Mesothelial cell of epicardium (in vitro differentiated cells): Measurements from ENCODE around the gene SERPINA4. TPM values are rescaled to one million over a fixed set of nuclear protein-coding genes. Genes with fewer than 3 reads are reported as not detected.
"Not testable (repeated sequence)": the region's sequence is repeated elsewhere in the genome, so short reads cannot be mapped to it uniquely, and the experiment has no call there.

Experiments
- DNase-seq, 2 experiments: peaks; one replicate each; pipeline ENCODE4 v3.0.0; 2021; ENCODE audit warnings: low spot score in 2 of 2; ENCODE audit not compliant: unreplicated experiment in 2 of 2
- H3K27ac Mint-ChIP-seq: 2 replicates; pipeline ENCODE4 v1.8.0; 2021; ENCODE audit warnings: mixed read lengths
- H3K27me3 Mint-ChIP-seq: 2 replicates; pipeline ENCODE4 v1.8.0; 2021; ENCODE audit warnings: low read depth, mixed read lengths
- H3K36me3 Mint-ChIP-seq: 2 replicates; pipeline ENCODE4 v1.8.0; 2021; ENCODE audit warnings: mixed read lengths
- H3K4me1 Mint-ChIP-seq: 2 replicates; pipeline ENCODE4 v1.8.0; 2021; ENCODE audit warnings: mixed read lengths
- H3K4me3 Mint-ChIP-seq: 2 replicates; pipeline ENCODE4 v1.8.0; 2021; ENCODE audit warnings: mild to moderate bottlenecking, moderate library complexity, mixed read lengths
- H3K9me3 Mint-ChIP-seq: 2 replicates; pipeline ENCODE4 v1.8.0; 2021; ENCODE audit warnings: mixed read lengths
- CTCF ChIP-seq: fragments of 200-600 bp; sonication (generic); IDR thresholded peaks from one replicate; pipeline ENCODE4 v1.5.0; 2021; ENCODE audit warnings: antibody characterized with exemption; ENCODE audit not compliant: unreplicated experiment
- total RNA-seq: library from RNA; stranded (reverse); gene quantifications from 3 replicates; pipeline ENCODE4 v1.2.1, GENCODE V29; 2021

SERPINA4 gene
- total RNA-seq, 1 donor from 2014 or later, result not detected

GRCh38 chr14:94605361-94605760 lies 44.1 kb downstream of the SERPINA4 start:
- peaks cover 2% of the 10 kb centered on the region for H3K27me3 Mint-ChIP-seq
- DNase-seq, result no peak
- H3K4me1 Mint-ChIP-seq, result peaks cover 14% of the 10 kb centered on the region
- no peaks in the 10 kb centered on the region for H3K36me3 Mint-ChIP-seq
- H3K27ac Mint-ChIP-seq, result no peak overlapping the region
- no peak overlapping the region for H3K4me3 Mint-ChIP-seq
- no peak for TF ChIP-seq CTCF
- peaks cover 7% of the 10 kb centered on the region for H3K9me3 Mint-ChIP-seq

GRCh38 chr14:94608966-94609365 lies 47.7 kb downstream of the SERPINA4 start:
- H3K36me3 Mint-ChIP-seq, H3K27ac Mint-ChIP-seq, DNase-seq, H3K27me3 Mint-ChIP-seq, H3K4me3 Mint-ChIP-seq, H3K4me1 Mint-ChIP-seq, H3K9me3 Mint-ChIP-seq: not testable (repeated sequence)

- Mint-ChIP-seq H3K9me3 (peaks cover 10% of the 10 kb centered on the region), H3K36me3 (no peaks in the 10 kb centered on the region), H3K4me3 (no peak overlapping the region), H3K27me3 (peaks cover 3% of the 10 kb centered on the region), H3K27ac (no peak overlapping the region), H3K4me1 (no peaks in the 10 kb centered on the region)
- DNase-seq, result no peak
- no peak for TF ChIP-seq CTCF
These were observed 49.9 kb downstream of the SERPINA4 start for GRCh38 chr14:94611179-94611578.

GRCh38 chr14:94612174-94612573 lies 50.9 kb downstream of the SERPINA4 start, which contains the start of gene SERPINA3:
TSS of gene SERPINA3 (plus strand) at chr14:94612391. CDS start at chr14:94614442, 2,051 bp downstream.
- peaks cover 3% of the 10 kb centered on the region for H3K27me3 Mint-ChIP-seq
- no peaks in the 10 kb centered on the region for H3K4me1 Mint-ChIP-seq
- peaks cover under 1% of the 10 kb centered on the region for H3K36me3 Mint-ChIP-seq
- H3K4me3 Mint-ChIP-seq, result no peak within 1 kb of the TSS
- no peak for DNase-seq
- H3K27ac Mint-ChIP-seq, result no peak within 1 kb of the TSS
- H3K9me3 Mint-ChIP-seq, result peaks cover 20% of the 10 kb centered on the region
- TF ChIP-seq CTCF, result no peak

GRCh38 chr14:94612580-94613554 lies 51.6 kb downstream of the SERPINA4 start:
- no peak for DNase-seq
- Mint-ChIP-seq H3K27ac (no peak overlapping the region), H3K4me3 (no peak overlapping the region), H3K36me3 (peaks cover 3% of the 10 kb centered on the region), H3K4me1 (no peaks in the 10 kb centered on the region), H3K27me3 (peaks cover 2% of the 10 kb centered on the region), H3K9me3 (peaks cover 27% of the 10 kb centered on the region)
- no peak for TF ChIP-seq CTCF
